Erythroblast (primary cell): ENCODE data around the gene CDYL.

Experiments used
- DNase-seq, 2 experiments: peaks; one replicate each; lab custom pipeline; 2025; lab: John Stamatoyannopoulos, UW
- GATA1 ChIP-seq: IDR thresholded peaks from 2 replicates; pipeline ENCODE4 v1.6.1; 2011; ENCODE audit warnings: low read depth, mild to moderate bottlenecking, control low read depth, low read length, moderate library complexity
- POLR2A ChIP-seq: IDR thresholded peaks from 2 replicates; pipeline ENCODE4 v1.6.1; 2011; ENCODE audit warnings: mild to moderate bottlenecking, low read length

Gene CDYL

GRCh38 chr6:4880363-4880762 is 104.2 kb downstream of the CDYL start:
- TF ChIP-seq POLR2A (no peak), GATA1 (no peak)
- DNase-seq: no peak

- DNase-seq: no peak
Observed at GRCh38 chr6:4883298-4883697, 107.1 kb downstream of the CDYL start.

GRCh38 chr6:4884646-4885340 is 108.6 kb downstream of the CDYL start:
- no peak for DNase-seq
- no peak for TF ChIP-seq GATA1
- no peak for TF ChIP-seq POLR2A

More at GRCh38 chr6:4883298-4883697, 107.1 kb downstream of the CDYL start:
- TF ChIP-seq GATA1: no peak
- TF ChIP-seq POLR2A: no peak

GRCh38 chr6:4885341-4885933 is 109.2 kb downstream of the CDYL start:
- peak; percentile 44 to 83 for DNase-seq
- no peak for TF ChIP-seq POLR2A
- no peak for TF ChIP-seq GATA1

GRCh38 chr6:4888841-4889240 is 112.6 kb downstream of the CDYL start:
- TF ChIP-seq POLR2A (no peak), GATA1 (no peak)
- DNase-seq: peak in 1 of 2 experiments; percentile 18

- TF ChIP-seq GATA1 (no peak), POLR2A (no peak)
- no peak for DNase-seq
Observed at GRCh38 chr6:4889701-4890100, 113.5 kb downstream of the CDYL start.

- TF ChIP-seq GATA1 (no peak), POLR2A (no peak)
Observed at GRCh38 chr6:4890191-4890590, 114.0 kb downstream of the CDYL start.

GRCh38 chr6:4890627-4891026 is 114.4 kb downstream of the CDYL start:
- no peak for DNase-seq
- TF ChIP-seq GATA1 (no peak), POLR2A (no peak)

More at GRCh38 chr6:4890191-4890590, 114.0 kb downstream of the CDYL start:
- DNase-seq: no peak

- TF ChIP-seq GATA1: no peak
- no peak for TF ChIP-seq POLR2A
- DNase-seq: no peak
Observed at GRCh38 chr6:4891141-4891540, 114.9 kb downstream of the CDYL start.

- no peak for DNase-seq
- TF ChIP-seq GATA1: no peak
- no peak for TF ChIP-seq POLR2A
Observed at GRCh38 chr6:4892785-4893485, 116.7 kb downstream of the CDYL start.

GRCh38 chr6:4894049-4894448 is 117.8 kb downstream of the CDYL start:
- TF ChIP-seq POLR2A: no peak
- DNase-seq: no peak

- DNase-seq: no peak
- TF ChIP-seq POLR2A (no peak), GATA1 (no peak)
Observed at GRCh38 chr6:4895971-4896370, 119.8 kb downstream of the CDYL start.

- TF ChIP-seq GATA1: no peak
- TF ChIP-seq POLR2A: no peak
- no peak for DNase-seq
Observed at GRCh38 chr6:4896401-4896800, 120.2 kb downstream of the CDYL start.
